Measurements from ENCODE around the gene COLGALT1. TPM values are rescaled to one million over a fixed set of nuclear protein-coding genes. Genes with fewer than 3 reads are reported as not detected.

Gene COLGALT1
- polyA plus RNA-seq, 3 donors: 66.8 to 176 (median 68.8) TPM

DNA sequence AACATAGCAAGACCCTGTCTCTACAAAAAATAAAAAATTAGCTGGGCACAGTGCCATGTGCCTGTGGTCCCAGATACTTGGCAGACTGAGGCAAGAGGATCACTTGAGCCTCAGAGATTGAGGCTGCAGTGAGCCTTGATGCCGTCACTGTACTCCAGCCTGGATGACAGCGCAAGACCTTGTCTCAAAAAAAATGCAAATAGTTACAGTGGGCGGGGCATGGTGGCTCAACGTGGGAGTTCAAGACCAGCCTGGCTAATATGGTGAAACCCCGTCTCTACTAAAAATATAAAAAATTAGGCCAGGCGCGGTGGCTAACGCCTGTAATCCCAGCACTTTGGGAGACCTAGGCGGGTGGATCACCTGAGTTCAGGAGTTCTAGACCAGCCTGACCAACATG is 35.5 kb upstream of the COLGALT1 start:
- Histone ChIP-seq H3K9me3 (replicated peaks in 1 of 2; ENCODE audit: control insufficient read depth in 1 of 2, insufficient read depth in 1 of 2, low read length in 2 of 2) (peaks cover 13 to 15% of the 10 kb centered on the region in 2 donors), H3K4me2 (replicated peaks; ENCODE audit: extremely low read depth, low read length, poor library complexity, severe bottlenecking) (no peak overlapping the region), H4K20me1 (ENCODE audit: insufficient read depth, low read length) (no peaks in the 10 kb centered on the region), H3K27ac (ENCODE audit: low read depth in 1 of 2, low read length in 2 of 2) (no peak overlapping the region), H3K79me2 (ENCODE audit: insufficient read depth, low read length) (peaks cover 19% of the 10 kb centered on the region), H3K36me3 (replicated peaks in 1 of 2; ENCODE audit: control insufficient read depth in 1 of 2, insufficient read depth in 2 of 2, low read length in 2 of 2) (peaks cover 34 to 58% of the 10 kb centered on the region in 2 donors), H3K27me3 (ENCODE audit: control insufficient read depth in 2 of 2, insufficient read depth in 2 of 2, low read length in 2 of 2) (no peaks in the 10 kb centered on the region), H3K4me3 (replicated peaks in 1 of 3; ENCODE audit: low read depth in 2 of 3, low read length in 3 of 3) (no peak overlapping the region), H3K9ac (ENCODE audit: insufficient read depth, low read length, poor library complexity, severe bottlenecking) (no peak overlapping the region), H2AFZ (ENCODE audit: insufficient read depth, low read depth, low read length, poor library complexity, severe bottlenecking) (no peak overlapping the region), H3K4me1 (ENCODE audit: control insufficient read depth in 1 of 2, insufficient read depth in 2 of 2, low read length in 2 of 2) (peaks cover 30 to 36% of the 10 kb centered on the region in 2 donors)
- Mint-ChIP-seq H3K27ac (no peak overlapping the region), H3K9me3 (peaks cover 13 to 28% (median 15%) of the 10 kb centered on the region in 7 donors), H3K4me3 (no peak overlapping the region), H3K4me1 (peaks cover 32% of the 10 kb centered on the region), H3K36me3 (peaks cover 30 to 70% of the 10 kb centered on the region in 2 donors), H3K27me3 (ENCODE audit: low read depth in 3 of 3) (peaks cover 0 to 4% (median 3%) of the 10 kb centered on the region in 3 donors)
- no peak for DNase-seq
- WGBS (ENCODE audit: insufficient coverage): 73% methylated on average over 7 of the region's 9 CpGs
- intact Hi-C loops (cut with micrococcal nuclease): no loop called here
- TF ChIP-seq, protein P1, sequence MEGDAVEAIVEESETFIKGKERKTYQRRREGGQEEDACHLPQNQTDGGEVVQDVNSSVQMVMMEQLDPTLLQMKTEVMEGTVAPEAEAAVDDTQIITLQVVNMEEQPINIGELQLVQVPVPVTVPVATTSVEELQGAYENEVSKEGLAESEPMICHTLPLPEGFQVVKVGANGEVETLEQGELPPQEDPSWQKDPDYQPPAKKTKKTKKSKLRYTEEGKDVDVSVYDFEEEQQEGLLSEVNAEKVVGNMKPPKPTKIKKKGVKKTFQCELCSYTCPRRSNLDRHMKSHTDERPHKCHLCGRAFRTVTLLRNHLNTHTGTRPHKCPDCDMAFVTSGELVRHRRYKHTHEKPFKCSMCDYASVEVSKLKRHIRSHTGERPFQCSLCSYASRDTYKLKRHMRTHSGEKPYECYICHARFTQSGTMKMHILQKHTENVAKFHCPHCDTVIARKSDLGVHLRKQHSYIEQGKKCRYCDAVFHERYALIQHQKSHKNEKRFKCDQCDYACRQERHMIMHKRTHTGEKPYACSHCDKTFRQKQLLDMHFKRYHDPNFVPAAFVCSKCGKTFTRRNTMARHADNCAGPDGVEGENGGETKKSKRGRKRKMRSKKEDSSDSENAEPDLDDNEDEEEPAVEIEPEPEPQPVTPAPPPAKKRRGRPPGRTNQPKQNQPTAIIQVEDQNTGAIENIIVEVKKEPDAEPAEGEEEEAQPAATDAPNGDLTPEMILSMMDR (IDR thresholded peaks at IDR 0.05): no peak

DNA sequence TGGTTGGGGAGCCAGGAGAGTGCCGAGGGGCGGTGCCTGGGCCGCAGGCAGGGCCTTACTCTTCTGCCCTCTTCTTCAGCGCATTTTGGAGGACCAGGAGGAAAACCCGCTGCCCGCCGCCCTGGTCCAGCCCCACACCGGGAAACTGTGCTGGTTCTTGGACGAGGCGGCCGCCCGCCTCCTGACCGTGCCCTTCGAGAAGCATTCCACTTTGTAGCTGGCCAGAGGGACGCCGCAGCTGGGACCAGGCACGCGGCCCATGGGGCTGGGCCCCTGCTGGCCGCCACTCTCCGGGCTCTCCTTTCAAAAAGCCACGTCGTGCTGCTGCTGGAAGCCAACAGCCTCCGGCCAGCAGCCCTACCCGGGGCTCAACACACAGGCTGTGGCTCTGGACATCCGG is 34.6 kb upstream of the COLGALT1 start:
- 98% methylated on average over 25 of the region's 25 CpGs for WGBS (ENCODE audit: insufficient coverage)
- TF ChIP-seq, protein P1 (IDR thresholded peaks at IDR 0.05): no peak
- intact Hi-C loops (cut with micrococcal nuclease): no loop called here
- H3K4me3 ChIP-seq (replicated peaks in 1 of 3; ENCODE audit: low read depth in 2 of 3, low read length in 3 of 3): no peak overlapping the region
- peaks cover 30 to 36% of the 10 kb centered on the region in 2 donors for H3K4me1 ChIP-seq (ENCODE audit: control insufficient read depth in 1 of 2, insufficient read depth in 2 of 2, low read length in 2 of 2)
- peaks cover 38% of the 10 kb centered on the region for H3K4me1 Mint-ChIP-seq
- peaks cover 25 to 66% of the 10 kb centered on the region in 2 donors for H3K36me3 Mint-ChIP-seq
- no peak overlapping the region for H3K4me2 ChIP-seq (replicated peaks; ENCODE audit: extremely low read depth, low read length, poor library complexity, severe bottlenecking)
- H2AFZ ChIP-seq (ENCODE audit: insufficient read depth, low read depth, low read length, poor library complexity, severe bottlenecking): no peak overlapping the region
- peaks cover 13 to 28% (median 15%) of the 10 kb centered on the region in 7 donors for H3K9me3 Mint-ChIP-seq
- no peaks in the 10 kb centered on the region for H3K27me3 ChIP-seq (ENCODE audit: control insufficient read depth in 2 of 2, insufficient read depth in 2 of 2, low read length in 2 of 2)
- peaks cover 0 to 6% (median 4%) of the 10 kb centered on the region in 3 donors for H3K27me3 Mint-ChIP-seq (ENCODE audit: low read depth in 3 of 3)
- H3K9me3 ChIP-seq (replicated peaks in 1 of 2; ENCODE audit: control insufficient read depth in 1 of 2, insufficient read depth in 1 of 2, low read length in 2 of 2): peaks cover 13 to 15% of the 10 kb centered on the region in 2 donors
- no peak overlapping the region for H3K9ac ChIP-seq (ENCODE audit: insufficient read depth, low read length, poor library complexity, severe bottlenecking)
- H3K79me2 ChIP-seq (ENCODE audit: insufficient read depth, low read length): peaks cover 10% of the 10 kb centered on the region
- H3K36me3 ChIP-seq (replicated peaks in 1 of 2; ENCODE audit: control insufficient read depth in 1 of 2, insufficient read depth in 2 of 2, low read length in 2 of 2): peaks cover 30 to 50% of the 10 kb centered on the region in 2 donors
- H3K4me3 Mint-ChIP-seq: no peak overlapping the region
- DNase-seq: no peak
- H3K27ac Mint-ChIP-seq: peak overlapping the region in 3 of 7 donors; percentile 32 to 63 (median 45)
- H4K20me1 ChIP-seq (ENCODE audit: insufficient read depth, low read length): no peaks in the 10 kb centered on the region
- H3K27ac ChIP-seq (ENCODE audit: low read depth in 1 of 2, low read length in 2 of 2): peak overlapping the region in 1 of 2 donors; percentile 44

Measured in CD14-positive monocyte (primary cell).